Measurements from ENCODE around the gene MTMR1. TPM values are rescaled to one million over a fixed set of nuclear protein-coding genes. Genes with fewer than 3 reads are reported as not detected.

MTMR1 gene
- total RNA-seq, 1 experiment from 2014 or later: 25.4 TPM

DNA sequence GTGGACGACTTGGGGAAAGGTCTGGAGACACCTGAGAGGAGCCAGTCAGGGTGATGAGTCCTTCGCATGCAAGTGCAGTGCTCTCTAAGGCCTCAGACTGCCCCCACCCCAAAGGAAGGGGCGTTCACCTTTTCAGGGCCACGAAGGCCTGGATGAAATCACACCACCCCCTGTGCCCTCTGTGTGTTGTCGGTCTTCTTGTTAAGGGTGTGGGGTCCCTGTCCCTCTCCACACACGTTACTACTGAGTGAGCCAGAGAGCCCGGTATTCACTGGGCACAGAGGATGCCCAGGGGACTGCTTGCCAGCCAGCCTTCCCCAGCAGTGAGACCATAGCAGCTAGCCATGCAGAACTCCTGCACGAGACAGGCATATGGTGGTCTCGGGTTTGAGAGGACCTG, 72.0 kb downstream of the MTMR1 start:
- no peaks in the 10 kb centered on the region for H3K4me1 ChIP-seq
- BruUV-seq (replicated peaks): no TSS peak
- H3K9me3 ChIP-seq: no peaks in the 10 kb centered on the region
- Mint-ChIP-seq H3K27ac (ENCODE audit: unreplicated experiment) (no peak overlapping the region), H3K9me3 (ENCODE audit: unreplicated experiment) (no peaks in the 10 kb centered on the region), H3K36me3 (ENCODE audit: insufficient read depth, unreplicated experiment) (peaks cover 14% of the 10 kb centered on the region), H3K27me3 (ENCODE audit: insufficient read depth, unreplicated experiment) (no peaks in the 10 kb centered on the region), H3K4me1 (ENCODE audit: low read depth, unreplicated experiment) (no peaks in the 10 kb centered on the region), H3K4me3 (ENCODE audit: unreplicated experiment) (no peak overlapping the region)
- CTCF ChIA-PET: no interaction called here
- H3K4me3 ChIP-seq (ENCODE audit: low read depth, low read length): no peak overlapping the region
- H3K27me3 ChIP-seq (replicated peaks; ENCODE audit: control insufficient read depth, insufficient read depth, low read length): no peaks in the 10 kb centered on the region
- intact Hi-C loops (cut with micrococcal nuclease; ENCODE audit: unreplicated experiment): no loop called here
- H3K36me3 ChIP-seq (ENCODE audit: control insufficient read depth, insufficient read depth, low read length): no peaks in the 10 kb centered on the region
- TF ChIP-seq, protein P1, sequence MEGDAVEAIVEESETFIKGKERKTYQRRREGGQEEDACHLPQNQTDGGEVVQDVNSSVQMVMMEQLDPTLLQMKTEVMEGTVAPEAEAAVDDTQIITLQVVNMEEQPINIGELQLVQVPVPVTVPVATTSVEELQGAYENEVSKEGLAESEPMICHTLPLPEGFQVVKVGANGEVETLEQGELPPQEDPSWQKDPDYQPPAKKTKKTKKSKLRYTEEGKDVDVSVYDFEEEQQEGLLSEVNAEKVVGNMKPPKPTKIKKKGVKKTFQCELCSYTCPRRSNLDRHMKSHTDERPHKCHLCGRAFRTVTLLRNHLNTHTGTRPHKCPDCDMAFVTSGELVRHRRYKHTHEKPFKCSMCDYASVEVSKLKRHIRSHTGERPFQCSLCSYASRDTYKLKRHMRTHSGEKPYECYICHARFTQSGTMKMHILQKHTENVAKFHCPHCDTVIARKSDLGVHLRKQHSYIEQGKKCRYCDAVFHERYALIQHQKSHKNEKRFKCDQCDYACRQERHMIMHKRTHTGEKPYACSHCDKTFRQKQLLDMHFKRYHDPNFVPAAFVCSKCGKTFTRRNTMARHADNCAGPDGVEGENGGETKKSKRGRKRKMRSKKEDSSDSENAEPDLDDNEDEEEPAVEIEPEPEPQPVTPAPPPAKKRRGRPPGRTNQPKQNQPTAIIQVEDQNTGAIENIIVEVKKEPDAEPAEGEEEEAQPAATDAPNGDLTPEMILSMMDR (IDR thresholded peaks at IDR 0.05; ENCODE audit: insufficient read depth in 1 of 2, low read depth in 1 of 2, low read length in 1 of 2, severe bottlenecking in 1 of 2, unreplicated experiment in 1 of 2): no peak
- POLR2A ChIA-PET: no interaction called here
- no peak for DNase-seq

- H3K27me3 Mint-ChIP-seq (ENCODE audit: insufficient read depth, unreplicated experiment): no peaks in the 10 kb centered on the region
- ChIA-PET POLR2A (no interaction called here), CTCF (no interaction called here)
- Histone ChIP-seq H3K4me1 (no peaks in the 10 kb centered on the region), H3K4me3 (ENCODE audit: low read depth, low read length) (no peak overlapping the region), H3K36me3 (ENCODE audit: control insufficient read depth, insufficient read depth, low read length) (no peaks in the 10 kb centered on the region), H3K9me3 (no peaks in the 10 kb centered on the region), H3K27me3 (replicated peaks; ENCODE audit: control insufficient read depth, insufficient read depth, low read length) (no peaks in the 10 kb centered on the region)
- intact Hi-C loops (cut with micrococcal nuclease; ENCODE audit: unreplicated experiment): no loop called here
- no TSS peak for BruUV-seq (replicated peaks)
- H3K9me3 Mint-ChIP-seq (ENCODE audit: unreplicated experiment): no peaks in the 10 kb centered on the region
- no peak overlapping the region for H3K4me3 Mint-ChIP-seq (ENCODE audit: unreplicated experiment)
- no peak overlapping the region for H3K27ac Mint-ChIP-seq (ENCODE audit: unreplicated experiment)
- H3K36me3 Mint-ChIP-seq (ENCODE audit: insufficient read depth, unreplicated experiment): peaks cover 14% of the 10 kb centered on the region
- no peak for DNase-seq
- TF ChIP-seq, protein P1 (IDR thresholded peaks at IDR 0.05; ENCODE audit: insufficient read depth in 1 of 2, low read depth in 1 of 2, low read length in 1 of 2, severe bottlenecking in 1 of 2, unreplicated experiment in 1 of 2): no peak
- H3K4me1 Mint-ChIP-seq (ENCODE audit: low read depth, unreplicated experiment): no peaks in the 10 kb centered on the region
Measured at GRCh38 chrX:150765782-150766350, 72.7 kb downstream of the MTMR1 start.

DNA sequence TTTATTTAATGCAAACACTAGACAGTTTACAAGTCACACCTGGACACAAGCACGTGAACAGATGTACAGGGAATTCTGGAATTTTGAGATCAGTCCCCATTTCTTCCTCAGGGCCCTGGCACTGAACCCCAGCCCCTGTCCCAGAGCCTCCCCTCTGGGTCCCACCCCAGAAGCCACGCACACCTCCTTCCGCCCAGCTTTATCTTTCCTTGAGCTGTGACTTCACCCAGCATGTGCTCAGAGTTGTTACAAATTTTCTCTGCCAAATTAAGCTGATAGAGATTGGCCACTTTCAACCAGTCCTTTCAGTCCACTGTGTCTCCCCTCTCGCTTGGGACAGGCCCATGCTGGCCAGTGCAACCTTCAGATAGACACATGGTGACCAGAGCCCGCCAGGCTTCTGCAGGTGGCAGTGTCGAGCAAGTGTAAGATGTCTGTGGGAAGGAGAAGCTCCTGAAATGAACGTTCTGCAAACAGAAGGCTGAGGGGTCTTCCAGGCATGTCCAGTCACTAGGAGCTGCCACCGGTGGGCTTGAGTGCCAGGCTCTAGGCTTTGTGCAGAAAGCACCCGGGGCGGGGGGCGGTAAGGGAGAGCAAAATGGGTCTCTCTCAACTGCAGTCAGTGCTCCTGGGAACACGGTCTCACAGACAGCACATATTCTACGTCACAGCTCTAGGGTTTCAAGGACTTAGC, 73.3 kb downstream of the MTMR1 start:
- no peaks in the 10 kb centered on the region for H3K4me1 Mint-ChIP-seq (ENCODE audit: low read depth, unreplicated experiment)
- H3K27me3 Mint-ChIP-seq (ENCODE audit: insufficient read depth, unreplicated experiment): no peaks in the 10 kb centered on the region
- Histone ChIP-seq H3K4me1 (no peaks in the 10 kb centered on the region), H3K9me3 (no peaks in the 10 kb centered on the region), H3K36me3 (ENCODE audit: control insufficient read depth, insufficient read depth, low read length) (no peaks in the 10 kb centered on the region), H3K4me3 (ENCODE audit: low read depth, low read length) (no peak overlapping the region), H3K27me3 (replicated peaks; ENCODE audit: control insufficient read depth, insufficient read depth, low read length) (no peaks in the 10 kb centered on the region)
- H3K27ac Mint-ChIP-seq (ENCODE audit: unreplicated experiment): no peak overlapping the region
- H3K9me3 Mint-ChIP-seq (ENCODE audit: unreplicated experiment): no peaks in the 10 kb centered on the region
- DNase-seq: peak in 1 of 2 experiments; percentile 10
- TF ChIP-seq, protein P1 (IDR thresholded peaks at IDR 0.05; ENCODE audit: insufficient read depth in 1 of 2, low read depth in 1 of 2, low read length in 1 of 2, severe bottlenecking in 1 of 2, unreplicated experiment in 1 of 2): peak in 1 of 2 experiments; percentile 3
- ChIA-PET CTCF (no interaction called here), POLR2A (no interaction called here)
- H3K4me3 Mint-ChIP-seq (ENCODE audit: unreplicated experiment): no peak overlapping the region
- H3K36me3 Mint-ChIP-seq (ENCODE audit: insufficient read depth, unreplicated experiment): peaks cover 14% of the 10 kb centered on the region
- no TSS peak for BruUV-seq (replicated peaks)
- intact Hi-C loops (cut with micrococcal nuclease; ENCODE audit: unreplicated experiment): loop anchor here (1.0 kb wide), 1 partner anchor 238 kb away; no protein-coding TSS in a partner anchor
